Nephron progenitor cell (in vitro differentiated cells): ENCODE results near the gene NOS3.

Experiments used
- DNase-seq: peaks from one replicate; pipeline ENCODE4 v3.0.0; 2021
- H3K27ac Mint-ChIP-seq: 2 replicates; pipeline ENCODE4 v1.8.0; 2021; ENCODE audit warnings: mild to moderate bottlenecking, moderate library complexity, mixed read lengths
- H3K27me3 Mint-ChIP-seq: 2 replicates; pipeline ENCODE4 v1.8.0; 2021; ENCODE audit warnings: mild to moderate bottlenecking, low read depth, mixed read lengths; ENCODE audit not compliant: poor library complexity
- H3K36me3 Mint-ChIP-seq: 2 replicates; pipeline ENCODE4 v1.8.0; 2021; ENCODE audit warnings: low read depth, mixed read lengths
- H3K4me1 Mint-ChIP-seq: 2 replicates; pipeline ENCODE4 v1.8.0; 2021; ENCODE audit warnings: mixed read lengths
- H3K4me3 Mint-ChIP-seq: 2 replicates; pipeline ENCODE4 v1.8.0; 2021; ENCODE audit warnings: mild to moderate bottlenecking, moderate library complexity, mixed read lengths
- H3K9me3 Mint-ChIP-seq: 2 replicates; pipeline ENCODE4 v1.8.0; 2021; ENCODE audit warnings: mild to moderate bottlenecking, moderate library complexity, mixed read lengths
- CTCF ChIP-seq: fragments of 200-600 bp; sonication (generic); IDR thresholded peaks from 2 replicates; pipeline ENCODE4 v1.5.0; 2021; ENCODE audit warnings: antibody characterized with exemption

Gene NOS3

DNA sequence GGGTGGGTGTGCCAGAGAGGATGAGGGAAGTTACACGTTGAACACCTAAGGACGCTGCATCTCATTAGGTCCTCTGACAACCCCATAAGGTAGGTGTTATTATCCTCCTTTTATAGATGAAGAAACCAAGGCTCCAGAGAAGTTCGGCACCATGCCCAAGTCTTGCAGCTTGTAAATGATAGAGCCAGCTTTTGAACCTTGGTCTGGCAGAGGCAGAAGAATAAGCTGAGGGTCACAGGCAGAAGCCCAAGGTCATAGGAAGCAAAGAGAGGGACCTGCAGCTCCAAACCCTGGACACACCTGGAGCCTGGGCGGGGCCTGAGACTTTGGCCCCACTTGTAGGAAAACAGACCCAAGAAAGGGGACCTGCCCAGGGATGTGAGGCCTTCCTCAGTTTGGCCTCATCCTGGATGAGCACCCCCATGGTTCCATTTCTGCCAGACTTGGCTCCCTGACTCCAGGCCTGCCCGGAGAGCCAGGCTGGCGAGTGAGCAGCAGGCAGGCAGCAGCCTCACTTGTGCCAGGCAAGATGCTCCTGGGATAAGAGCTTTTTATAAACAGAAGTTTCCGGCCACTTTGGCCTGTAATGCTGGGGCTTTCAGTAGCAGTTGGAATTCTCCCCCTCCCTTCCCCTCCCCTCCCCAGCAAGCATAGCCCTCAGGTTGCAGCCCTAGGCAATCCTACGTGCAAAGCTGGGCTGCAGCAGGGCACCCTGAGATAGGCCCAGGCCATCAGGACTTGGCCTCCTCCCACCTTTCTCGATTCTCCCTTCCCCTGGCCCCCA lies 15.1 kb upstream of the NOS3 start:
- no peaks in the 10 kb centered on the region for H3K36me3 Mint-ChIP-seq
- H3K4me3 Mint-ChIP-seq: peak overlapping the region; percentile 92
- no peak overlapping the region for H3K27ac Mint-ChIP-seq
- peaks cover 22% of the 10 kb centered on the region for H3K27me3 Mint-ChIP-seq
- H3K9me3 Mint-ChIP-seq: no peaks in the 10 kb centered on the region
- no peak for TF ChIP-seq CTCF
- H3K4me1 Mint-ChIP-seq: peaks cover 77% of the 10 kb centered on the region
- DNase-seq: no peak

DNA sequence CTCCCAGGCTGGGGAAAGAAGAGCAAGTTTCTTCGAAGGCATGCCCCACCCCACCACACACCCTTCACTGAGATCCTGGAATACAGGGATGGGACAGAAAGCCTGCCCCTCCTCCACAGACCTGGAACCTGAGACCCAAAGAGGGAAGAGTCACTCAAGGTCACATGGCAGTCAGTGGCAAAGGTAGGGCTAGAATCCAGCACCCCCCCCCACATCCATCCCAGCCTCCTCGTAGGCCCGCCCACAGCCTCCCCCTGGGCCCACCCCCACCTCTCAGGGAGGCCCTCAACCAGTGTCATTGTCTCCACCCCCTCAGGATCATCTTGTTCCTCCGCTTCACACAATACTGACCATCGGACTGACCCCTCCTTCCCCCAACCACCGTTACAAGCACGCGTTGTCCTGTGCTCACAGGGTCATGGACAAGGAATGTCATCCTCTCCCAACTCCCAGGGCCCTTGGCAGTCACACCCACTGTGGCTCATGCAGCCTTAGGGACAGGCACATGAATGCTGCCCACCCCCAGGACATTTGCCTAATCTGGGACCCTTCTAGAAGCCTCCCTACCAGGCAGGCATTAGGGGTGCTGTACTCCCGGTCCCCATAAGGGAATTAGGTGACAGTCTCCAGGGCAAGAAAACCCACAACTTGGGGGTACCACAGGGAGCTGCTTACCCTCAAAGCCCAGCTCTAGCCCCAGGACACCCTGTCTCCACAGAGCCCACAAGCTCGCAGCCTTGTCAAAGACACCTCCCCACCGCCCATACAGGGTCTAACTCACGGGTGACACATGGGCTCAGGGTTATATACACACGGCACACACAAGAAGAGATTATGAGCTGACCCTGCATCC lies 14.1 kb upstream of the NOS3 start:
- Mint-ChIP-seq H3K4me3 (peak overlapping the region; percentile 92), H3K4me1 (peaks cover 76% of the 10 kb centered on the region), H3K27ac (no peak overlapping the region), H3K36me3 (no peaks in the 10 kb centered on the region), H3K27me3 (peaks cover 31% of the 10 kb centered on the region), H3K9me3 (no peaks in the 10 kb centered on the region)
- TF ChIP-seq CTCF: no peak
- DNase-seq: peak; percentile 59

DNA sequence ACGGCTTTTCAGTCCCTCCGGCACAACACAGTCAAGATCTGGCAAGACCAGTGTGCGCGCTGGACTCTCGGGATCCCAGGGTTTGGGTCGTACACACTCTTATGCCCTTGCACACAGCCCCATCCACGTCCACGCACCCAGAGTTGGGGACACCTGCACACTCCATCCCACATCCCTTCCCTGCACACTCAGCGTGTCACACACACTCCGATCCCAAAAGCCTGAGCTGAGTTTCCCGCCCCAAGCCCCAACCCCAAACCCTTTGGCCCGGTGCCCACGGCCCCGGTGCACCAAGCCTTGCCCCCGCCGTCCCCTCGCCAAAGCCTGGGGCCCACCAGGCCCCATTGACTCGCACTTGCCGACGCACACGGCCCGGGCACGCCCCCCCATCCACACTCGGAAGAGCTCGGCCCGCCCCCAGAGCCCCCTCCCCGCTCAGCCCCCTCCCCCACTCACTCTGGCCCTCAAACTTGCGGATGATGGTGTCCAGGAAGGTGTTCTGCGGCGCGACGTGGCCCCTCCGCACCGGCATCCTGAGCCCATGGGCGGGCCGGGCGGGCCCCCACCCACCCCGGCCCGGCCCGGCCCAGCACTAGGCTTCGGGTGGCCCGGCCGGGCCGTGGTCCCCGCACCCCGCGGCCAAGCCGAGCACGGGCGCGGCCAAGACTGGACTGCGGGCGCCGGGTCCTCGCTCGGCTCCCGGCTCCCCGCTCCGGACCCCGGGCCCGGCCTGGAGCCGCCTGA lies 13.3 kb upstream of the NOS3 start:
- TF ChIP-seq CTCF: no peak
- H3K4me1 Mint-ChIP-seq: peaks cover 68% of the 10 kb centered on the region
- H3K4me3 Mint-ChIP-seq: peak overlapping the region; percentile 92
- no peaks in the 10 kb centered on the region for H3K9me3 Mint-ChIP-seq
- peaks cover 37% of the 10 kb centered on the region for H3K27me3 Mint-ChIP-seq
- no peak overlapping the region for H3K27ac Mint-ChIP-seq
- no peak for DNase-seq
- no peaks in the 10 kb centered on the region for H3K36me3 Mint-ChIP-seq

- peaks cover 61% of the 10 kb centered on the region for H3K4me1 Mint-ChIP-seq
- peak; percentile 81 for DNase-seq
- peak within 1 kb of the TSS; percentile 98 for H3K27ac Mint-ChIP-seq
- H3K27me3 Mint-ChIP-seq: peaks cover 39% of the 10 kb centered on the region
- H3K4me3 Mint-ChIP-seq: peak within 1 kb of the TSS; percentile 92
- no peak for TF ChIP-seq CTCF
- H3K9me3 Mint-ChIP-seq: no peaks in the 10 kb centered on the region
- H3K36me3 Mint-ChIP-seq: no peaks in the 10 kb centered on the region
These were observed 12.6 kb upstream of the NOS3 start, which contains the start of gene KCNH2 for GRCh38 chr7:150978126-150978789. KCNH2 (minus strand) TSS chr7:150978321; CDS start chr7:150977913, 408 bp downstream.

DNA sequence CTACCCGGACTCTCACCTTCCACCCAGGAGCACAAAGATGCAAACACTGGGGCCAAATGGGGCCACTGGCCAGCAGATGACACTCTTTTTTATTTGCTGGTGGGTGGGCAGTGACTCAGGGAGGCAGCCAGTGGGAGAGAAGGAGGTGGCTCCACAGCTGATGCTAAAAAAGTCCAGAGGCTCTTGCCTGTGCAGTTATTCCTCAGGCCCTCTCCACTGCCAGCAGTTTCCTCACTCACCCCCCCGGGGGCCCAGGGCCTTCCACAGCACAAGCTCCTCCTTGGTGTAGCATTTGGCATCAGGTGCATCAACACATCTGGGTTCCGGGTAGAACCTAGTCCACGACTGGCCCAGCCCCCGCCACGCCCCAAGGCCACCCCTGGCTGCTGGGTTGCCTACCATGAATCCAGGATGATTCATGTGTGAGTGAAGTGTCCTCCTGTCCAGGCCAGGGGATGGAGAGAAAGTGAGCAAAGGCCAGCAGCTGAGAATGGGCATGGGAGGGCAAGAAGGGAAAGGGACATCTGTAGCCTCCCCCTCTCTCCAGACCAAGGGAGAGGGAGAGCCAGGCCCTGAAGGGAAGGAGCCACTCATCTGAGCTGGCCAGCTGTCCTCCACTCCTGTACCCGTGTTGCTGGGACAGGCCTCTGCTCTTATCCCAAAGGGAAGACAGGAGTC lies 11.0 kb upstream of the NOS3 start:
- TF ChIP-seq CTCF: no peak
- Mint-ChIP-seq H3K9me3 (no peaks in the 10 kb centered on the region), H3K36me3 (no peaks in the 10 kb centered on the region), H3K27ac (no peak overlapping the region), H3K4me1 (peaks cover 56% of the 10 kb centered on the region), H3K27me3 (peaks cover 43% of the 10 kb centered on the region), H3K4me3 (peak overlapping the region; percentile 54)
- no peak for DNase-seq
